NCI-H446 (cell line): ENCODE measurements around the gene CLASP2.
A peak's percentile ranks its signal among the peaks of the same experiment; 100 is the strongest.

Experiments used
- DNase-seq, 2 experiments: peaks; one replicate each; lab custom pipeline; 2025; lab: John Stamatoyannopoulos, UW

The CLASP2 gene

GRCh38 chr3:33636125-33636850 is 81.8 kb downstream of the CLASP2 start:
- peak in 1 of 2 experiments; percentile 41 for DNase-seq

- no peak for DNase-seq
Measured at GRCh38 chr3:33634262-33634661, 83.8 kb downstream of the CLASP2 start.

GRCh38 chr3:33629219-33629618 is 88.8 kb downstream of the CLASP2 start:
- DNase-seq, result no peak

GRCh38 chr3:33624756-33625155 is 93.3 kb downstream of the CLASP2 start:
- no peak for DNase-seq

- no peak for DNase-seq
Measured at GRCh38 chr3:33613041-33613440, 105.0 kb downstream of the CLASP2 start.

- DNase-seq, result no peak
Measured at GRCh38 chr3:33612607-33613006, 105.4 kb downstream of the CLASP2 start.

GRCh38 chr3:33602829-33603228 is 115.2 kb downstream of the CLASP2 start:
- DNase-seq, result no peak

GRCh38 chr3:33597257-33597689 is 120.8 kb downstream of the CLASP2 start:
- no peak for DNase-seq

- DNase-seq, result no peak
Measured at GRCh38 chr3:33592999-33593398, 125.1 kb downstream of the CLASP2 start.

- no peak for DNase-seq
Measured at GRCh38 chr3:33590541-33590940, 127.5 kb downstream of the CLASP2 start.

- no peak for DNase-seq
Measured at GRCh38 chr3:33586402-33586801, 131.7 kb downstream of the CLASP2 start.

- no peak for DNase-seq
Measured at GRCh38 chr3:33582234-33582633, 135.8 kb downstream of the CLASP2 start.

- no peak for DNase-seq
Measured at GRCh38 chr3:33581666-33582065, 136.4 kb downstream of the CLASP2 start.

GRCh38 chr3:33579840-33580239 is 138.2 kb downstream of the CLASP2 start:
- no peak for DNase-seq

- DNase-seq, result no peak
Measured at GRCh38 chr3:33579178-33579510, 138.9 kb downstream of the CLASP2 start.

GRCh38 chr3:33578325-33579177 is 139.5 kb downstream of the CLASP2 start:
- no peak for DNase-seq

GRCh38 chr3:33577588-33577987 is 140.5 kb downstream of the CLASP2 start:
- no peak for DNase-seq

- no peak for DNase-seq
Measured at GRCh38 chr3:33577173-33577572, 140.9 kb downstream of the CLASP2 start.

- DNase-seq, result no peak
Measured at GRCh38 chr3:33575311-33575710, 142.7 kb downstream of the CLASP2 start.

GRCh38 chr3:33557829-33558228 is 160.2 kb downstream of the CLASP2 start:
- no peak for DNase-seq

- DNase-seq, result no peak
Measured at GRCh38 chr3:33557279-33557678, 160.8 kb downstream of the CLASP2 start.

GRCh38 chr3:33547101-33547500 is 171.0 kb downstream of the CLASP2 start:
- no peak for DNase-seq

- no peak for DNase-seq
Measured at GRCh38 chr3:33544126-33544525, 173.9 kb downstream of the CLASP2 start.
